HG03469 (cell line): ENCODE measurements around the gene PRDX3.

Source experiments
- ATAC-seq: cut with Tn5 transposase; IDR thresholded peaks from one replicate; pipeline ENCODE4 v1.9.1; 2021; ENCODE audit warnings: mild to moderate bottlenecking, moderate library complexity, moderate number of reproducible peaks; ENCODE audit not compliant: unreplicated experiment

Gene PRDX3

GRCh38 chr10:119178372-119179119 is at the start of gene PRDX3:
PRDX3 (minus strand) TSS chr10:119178812; CDS start chr10:119178790, 22 bp downstream.
- ATAC-seq = peak; percentile 66

DNA sequence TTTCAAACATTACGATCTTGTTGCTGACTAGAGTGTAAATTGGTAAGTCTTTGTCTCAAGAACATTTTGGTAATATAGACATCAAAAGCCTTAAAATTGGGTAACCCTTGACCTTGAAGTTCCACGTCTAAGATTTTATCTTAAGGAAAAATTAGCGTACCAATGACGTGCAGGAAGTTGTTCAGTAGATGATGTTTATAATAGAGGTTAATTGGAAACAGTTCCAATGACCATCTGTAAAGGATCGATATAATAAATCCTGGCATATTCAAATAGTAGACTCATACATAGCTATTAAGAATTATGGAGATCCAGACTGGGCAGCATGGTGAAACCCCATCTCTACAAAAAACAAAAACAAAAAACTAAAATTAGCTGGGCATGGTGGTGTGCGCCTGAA is 49.2 kb upstream of the PRDX3 start:
- ATAC-seq = no peak

DNA sequence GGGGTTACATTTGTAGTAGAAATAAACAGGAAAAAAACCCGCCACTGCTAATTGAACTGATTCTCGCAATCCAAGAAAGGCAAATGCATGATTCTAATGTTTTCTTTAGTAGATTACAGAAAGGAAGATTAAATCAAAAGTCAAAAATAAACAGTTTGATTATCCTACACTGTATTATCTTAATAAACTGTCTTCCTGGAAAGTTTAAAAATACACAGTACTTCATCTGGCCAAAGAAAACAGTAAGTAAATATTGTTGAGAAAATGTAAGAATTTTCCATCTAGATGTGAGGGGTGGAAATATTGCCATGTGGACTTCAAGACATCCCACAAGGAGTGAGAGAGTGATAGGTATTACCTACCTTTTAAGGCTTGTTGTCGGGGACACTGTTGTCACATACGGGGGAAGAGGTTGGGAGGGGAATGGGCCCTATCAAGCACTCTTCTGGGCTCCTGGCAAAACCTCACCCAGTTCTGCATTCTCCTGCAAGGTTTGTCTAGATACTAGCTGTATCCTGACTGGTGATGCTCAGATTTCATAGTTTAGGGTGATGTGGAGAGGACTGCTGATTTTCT is 46.6 kb upstream of the PRDX3 start:
- ATAC-seq = no peak

GRCh38 chr10:119222966-119223386 is 44.4 kb upstream of the PRDX3 start:
- no peak for ATAC-seq

DNA sequence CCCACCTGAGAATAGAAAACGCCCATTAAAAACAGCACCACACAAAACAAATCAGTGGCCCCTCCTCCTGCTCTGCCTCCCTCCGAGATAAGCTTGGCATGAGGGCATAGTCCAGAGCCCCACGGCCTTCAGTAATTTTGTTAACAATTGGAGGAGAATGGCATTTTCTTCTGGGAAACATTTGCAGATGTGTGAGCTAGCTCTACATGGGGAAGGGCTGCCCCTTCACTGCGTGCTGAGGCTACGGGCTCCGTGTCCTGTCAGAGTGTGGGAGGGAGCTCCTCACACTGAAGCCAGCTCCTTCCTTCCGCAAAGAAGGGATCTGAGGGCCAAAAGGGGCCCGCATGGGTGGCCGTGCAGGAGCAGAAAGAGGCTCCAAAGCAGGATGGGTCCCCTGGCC is 43.9 kb upstream of the PRDX3 start:
- no peak for ATAC-seq

- ATAC-seq = no peak
Measured at GRCh38 chr10:119221666-119222065, 43.1 kb upstream of the PRDX3 start.

- ATAC-seq = no peak
Measured at GRCh38 chr10:119221201-119221600, 42.6 kb upstream of the PRDX3 start.

GRCh38 chr10:119219871-119220270 is 41.3 kb upstream of the PRDX3 start:
- ATAC-seq = no peak

GRCh38 chr10:119217991-119218490 is 39.4 kb upstream of the PRDX3 start:
- no peak for ATAC-seq

- no peak for ATAC-seq
Measured at GRCh38 chr10:119217401-119217800, 38.8 kb upstream of the PRDX3 start.

- no peak for ATAC-seq
Measured at GRCh38 chr10:119216127-119216526, 37.5 kb upstream of the PRDX3 start.

- ATAC-seq = no peak
Measured at GRCh38 chr10:119215371-119215770, 36.8 kb upstream of the PRDX3 start.

- no peak for ATAC-seq
Measured at GRCh38 chr10:119211625-119212441, 33.2 kb upstream of the PRDX3 start.

- ATAC-seq = no peak
Measured at GRCh38 chr10:119211176-119211575, 32.6 kb upstream of the PRDX3 start.

GRCh38 chr10:119210633-119211032 is 32.0 kb upstream of the PRDX3 start:
- ATAC-seq = no peak

- ATAC-seq = no peak
Measured at GRCh38 chr10:119209736-119210355, 31.2 kb upstream of the PRDX3 start.

- no peak for ATAC-seq
Measured at GRCh38 chr10:119209035-119209735, 30.6 kb upstream of the PRDX3 start.

GRCh38 chr10:119208553-119208940 is 29.9 kb upstream of the PRDX3 start:
- no peak for ATAC-seq

DNA sequence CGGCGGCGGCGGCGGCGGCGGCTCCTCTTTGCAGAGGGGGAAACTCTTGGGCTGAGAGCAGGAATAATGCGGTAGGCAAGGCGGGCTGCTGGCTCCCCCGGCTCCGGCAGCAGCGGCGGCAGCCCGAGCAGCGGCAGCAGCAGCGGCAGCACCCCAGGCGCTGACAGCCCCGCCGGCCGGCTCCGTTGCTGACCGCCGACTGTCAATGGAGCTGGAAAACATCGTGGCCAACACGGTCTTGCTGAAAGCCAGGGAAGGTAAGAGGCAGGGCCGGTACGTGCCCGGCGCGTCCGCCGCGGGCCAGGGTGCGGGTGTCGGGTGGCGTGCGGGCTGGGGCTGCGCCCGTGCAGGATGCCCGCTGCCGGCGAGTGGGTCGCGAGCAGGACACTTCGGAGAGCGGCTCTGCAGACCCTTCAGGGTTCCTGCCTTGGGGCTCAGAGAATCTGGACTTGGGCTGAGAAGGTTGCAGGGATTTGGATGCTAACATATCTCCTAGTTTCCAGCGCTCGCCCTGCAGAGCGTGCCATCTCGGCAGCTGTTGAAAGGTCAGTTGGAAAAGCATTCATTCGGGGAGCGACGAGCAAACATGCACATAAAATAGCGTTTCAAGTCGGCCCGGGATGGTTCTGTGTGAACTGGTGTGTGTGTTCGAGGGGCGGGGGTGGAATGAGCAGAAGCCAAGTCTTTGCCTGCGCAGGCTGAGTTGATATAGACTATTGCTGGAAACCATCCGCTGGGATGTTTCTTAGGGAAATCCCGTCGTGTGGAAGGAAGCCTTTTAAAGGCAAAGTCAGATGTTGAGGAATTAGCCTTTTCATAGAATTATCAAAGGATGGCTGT is 29.3 kb upstream of the PRDX3 start:
- ATAC-seq = no peak

- peak; percentile 76 for ATAC-seq
Measured at GRCh38 chr10:119207366-119207666, 28.7 kb upstream of the PRDX3 start, which contains the start of gene GRK5. GRK5 (plus strand) TSS chr10:119207571; CDS start chr10:119207918, 347 bp downstream.
